Breast epithelium (tissue), 4 donors: ENCODE data around the gene ABCA3. TPM values are rescaled to one million over a fixed set of nuclear protein-coding genes. Genes with fewer than 3 reads are reported as not detected.

Experiments
- DNase-seq, 2 donors: peaks; one replicate each; pipeline ENCODE4 v3.0.0-alpha.2; 2019; ENCODE audit warnings: low spot score in 2 of 2
- H3K27ac ChIP-seq, 2 donors: fragments of 200-600 bp; sonication (generic) in 1 of 2; one replicate each; pipeline ENCODE4 v1.5.1; 2016 to 2019; ENCODE audit warnings: mild to moderate bottlenecking in 1 of 2
- H3K27me3 ChIP-seq, 2 donors: fragments of 200-600 bp; sonication (generic) in 1 of 2; one replicate each; pipeline versions ENCODE4 v1.5.1 to v1.6.0; 2017 to 2019; ENCODE audit warnings: control low read depth in 1 of 2, mild to moderate bottlenecking in 1 of 2
- H3K36me3 ChIP-seq: fragments of 200-600 bp; one replicate; pipeline ENCODE4 v1.5.1; 2019
- H3K4me1 ChIP-seq, 2 donors: fragments of 200-600 bp; sonication (generic); one replicate each; pipeline ENCODE4 v1.5.1; 2016 to 2019; ENCODE audit warnings: control low read depth in 1 of 2
- H3K4me3 ChIP-seq, 3 donors: fragments of 200-600 bp; sonication (generic); 1 replicate in 2 of 3; 2 replicates in 1 of 3; pipeline ENCODE4 v1.5.1; 2016 to 2019; ENCODE audit warnings: mild to moderate bottlenecking in 3 of 3, moderate library complexity in 2 of 3
- H3K9me3 ChIP-seq, 2 donors: fragments of 200-600 bp; sonication (generic) in 1 of 2; one replicate each; pipeline ENCODE4 v1.5.1; 2016 to 2019; ENCODE audit warnings: control low read depth in 1 of 2
- POLR2A ChIP-seq: fragments of 450-650 bp; IDR thresholded peaks from one replicate; pipeline ENCODE4 v1.6.1; 2016; ENCODE audit warnings: antibody characterized with exemption, mild to moderate bottlenecking, moderate library complexity
- POLR2AphosphoS5 ChIP-seq, 3 donors: sonication (generic); formaldehyde crosslinking; IDR thresholded peaks; one replicate each; pipeline ENCODE4 v1.6.1; 2017; ENCODE audit warnings: antibody characterized with exemption in 3 of 3
- intact Hi-C: fragments of 100-400 bp; cut with DNase I; formaldehyde crosslinking; loops from one replicate; pipeline ENCODE4 v1.15.1; 2023; ENCODE audit warnings: low total_unique reads
- total RNA-seq, 3 donors: library from RNA; depleted of rRNA; stranded (reverse); fragments of >200 nt; gene quantifications; one replicate each; pipeline ENCODE4 v1.1.0, GENCODE V29; 2016
- TF ChIP-seq, protein P1 (sequence below), 3 donors: fragments of 450-650 bp; IDR thresholded peaks; one replicate each; pipeline ENCODE4 v1.5.1; 2016 to 2017; ENCODE audit warnings: antibody characterized with exemption in 3 of 3, mild to moderate bottlenecking in 3 of 3, moderate library complexity in 3 of 3

ABCA3 gene
- total RNA-seq, 3 donors from 2014 or later = 6.2 to 7.8 (median 6.3) TPM

- intact Hi-C loops = no loop called here
- peaks cover under 1% of the 10 kb centered on the region for H3K36me3 ChIP-seq
These were observed 101.5 kb downstream of the ABCA3 start for GRCh38 chr16:2238838-2239675.

GRCh38 chr16:2238150-2238837 lies 102.2 kb downstream of the ABCA3 start:
- no peak overlapping the region for H3K4me3 ChIP-seq
- H3K36me3 ChIP-seq = peaks cover 7% of the 10 kb centered on the region
- TF ChIP-seq, protein P1, sequence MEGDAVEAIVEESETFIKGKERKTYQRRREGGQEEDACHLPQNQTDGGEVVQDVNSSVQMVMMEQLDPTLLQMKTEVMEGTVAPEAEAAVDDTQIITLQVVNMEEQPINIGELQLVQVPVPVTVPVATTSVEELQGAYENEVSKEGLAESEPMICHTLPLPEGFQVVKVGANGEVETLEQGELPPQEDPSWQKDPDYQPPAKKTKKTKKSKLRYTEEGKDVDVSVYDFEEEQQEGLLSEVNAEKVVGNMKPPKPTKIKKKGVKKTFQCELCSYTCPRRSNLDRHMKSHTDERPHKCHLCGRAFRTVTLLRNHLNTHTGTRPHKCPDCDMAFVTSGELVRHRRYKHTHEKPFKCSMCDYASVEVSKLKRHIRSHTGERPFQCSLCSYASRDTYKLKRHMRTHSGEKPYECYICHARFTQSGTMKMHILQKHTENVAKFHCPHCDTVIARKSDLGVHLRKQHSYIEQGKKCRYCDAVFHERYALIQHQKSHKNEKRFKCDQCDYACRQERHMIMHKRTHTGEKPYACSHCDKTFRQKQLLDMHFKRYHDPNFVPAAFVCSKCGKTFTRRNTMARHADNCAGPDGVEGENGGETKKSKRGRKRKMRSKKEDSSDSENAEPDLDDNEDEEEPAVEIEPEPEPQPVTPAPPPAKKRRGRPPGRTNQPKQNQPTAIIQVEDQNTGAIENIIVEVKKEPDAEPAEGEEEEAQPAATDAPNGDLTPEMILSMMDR (IDR thresholded peaks at IDR 0.05) = no peak
- TF ChIP-seq POLR2AphosphoS5 (IDR thresholded peaks at IDR 0.05) (no peak), POLR2A (no peak)
- DNase-seq = no peak
- H3K27ac ChIP-seq = no peak overlapping the region
- H3K9me3 ChIP-seq = no peaks in the 10 kb centered on the region
- H3K27me3 ChIP-seq = no peaks in the 10 kb centered on the region
- intact Hi-C loops = no loop called here
- H3K4me1 ChIP-seq = peaks cover 6 to 14% of the 10 kb centered on the region in 2 donors

More at GRCh38 chr16:2238838-2239675, 101.5 kb downstream of the ABCA3 start:
- Histone ChIP-seq H3K4me3 (no peak overlapping the region), H3K4me1 (peaks cover 6 to 14% of the 10 kb centered on the region in 2 donors), H3K27ac (no peak overlapping the region), H3K27me3 (no peaks in the 10 kb centered on the region), H3K9me3 (no peaks in the 10 kb centered on the region)
- DNase-seq = no peak
- TF ChIP-seq POLR2AphosphoS5 (IDR thresholded peaks at IDR 0.05) (no peak), POLR2A (no peak)
- TF ChIP-seq, protein P1 (IDR thresholded peaks at IDR 0.05) = no peak

DNA sequence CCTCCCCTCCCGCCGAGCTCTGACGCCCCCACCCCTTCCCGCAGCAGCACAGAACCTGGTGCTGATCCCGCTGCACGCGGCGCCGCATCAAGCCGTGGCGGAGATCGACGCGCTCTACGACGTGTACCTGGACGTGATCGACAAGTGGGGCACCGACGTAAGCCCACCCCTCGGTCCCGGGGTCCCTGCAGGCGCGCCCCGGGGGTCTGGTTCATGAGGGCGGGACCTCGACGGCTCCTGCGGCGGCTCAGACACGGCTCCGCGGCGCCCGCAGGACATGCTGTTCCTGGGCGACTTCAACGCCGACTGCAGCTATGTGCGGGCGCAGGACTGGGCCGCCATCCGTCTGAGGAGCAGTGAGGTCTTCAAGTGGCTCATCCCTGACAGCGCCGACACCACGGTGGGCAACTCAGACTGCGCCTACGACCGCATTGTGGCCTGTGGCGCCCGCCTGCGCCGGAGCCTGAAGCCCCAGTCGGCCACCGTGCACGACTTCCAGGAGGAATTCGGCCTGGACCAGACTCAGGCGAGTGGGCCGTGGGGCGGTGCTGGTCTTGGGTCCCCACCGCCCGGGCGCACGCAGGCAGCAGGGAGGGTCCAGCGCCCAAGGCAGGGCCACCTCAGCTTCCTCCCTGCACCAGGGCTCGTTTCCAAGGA lies 102.9 kb downstream of the ABCA3 start:
- H3K4me1 ChIP-seq = peaks cover 6 to 14% of the 10 kb centered on the region in 2 donors
- intact Hi-C loops = no loop called here
- no peaks in the 10 kb centered on the region for H3K27me3 ChIP-seq
- TF ChIP-seq POLR2AphosphoS5 (IDR thresholded peaks at IDR 0.05) (no peak), POLR2A (no peak)
- TF ChIP-seq, protein P1 (IDR thresholded peaks at IDR 0.05) = no peak
- peaks cover 7% of the 10 kb centered on the region for H3K36me3 ChIP-seq
- H3K9me3 ChIP-seq = no peaks in the 10 kb centered on the region
- H3K27ac ChIP-seq = no peak overlapping the region
- H3K4me3 ChIP-seq = peak overlapping the region in 1 of 3 donors; percentile 34
- DNase-seq = no peak

- H3K4me1 ChIP-seq = peaks cover 6 to 14% of the 10 kb centered on the region in 2 donors
- H3K27ac ChIP-seq = no peak overlapping the region
- TF ChIP-seq, protein P1 (IDR thresholded peaks at IDR 0.05) = no peak
- TF ChIP-seq POLR2AphosphoS5 (IDR thresholded peaks at IDR 0.05) (no peak), POLR2A (no peak)
- H3K9me3 ChIP-seq = no peaks in the 10 kb centered on the region
- peaks cover 12% of the 10 kb centered on the region for H3K36me3 ChIP-seq
- intact Hi-C loops = no loop called here
- no peaks in the 10 kb centered on the region for H3K27me3 ChIP-seq
- DNase-seq = no peak
- H3K4me3 ChIP-seq = peak overlapping the region; percentile 20 to 59 (median 34)
These were observed 103.4 kb downstream of the ABCA3 start for GRCh38 chr16:2237102-2237482.
